B cell (primary cell): ENCODE measurements around the gene ROMO1. TPM values are rescaled to one million over a fixed set of nuclear protein-coding genes. Genes with fewer than 3 reads are reported as not detected.
"Not testable (repeated sequence)": the region's sequence is repeated elsewhere in the genome, so short reads cannot be mapped to it uniquely, and the experiment has no call there.

ENCODE experiments used
- ATAC-seq: fragments of 200-7000 bp; cut with Tn5 transposase; one replicate; pipeline ENCODE4 v1.10.0; 2021; ENCODE audit warnings: low read depth, mild to moderate bottlenecking, moderate number of reproducible peaks, moderate library complexity
- CTCF ChIA-PET: fragments of 350-600 bp; sonication (Branson Sonifier 250); formaldehyde crosslinking; loops from one replicate; lab custom pipeline; 2021; ENCODE audit warnings: antibody characterized with exemption, inconsistent platforms; lab: Charles Lee
- POLR2A ChIA-PET: fragments of 350-600 bp; sonication (Branson Sonifier 250); formaldehyde crosslinking; loops from one replicate; lab custom pipeline; 2021; ENCODE audit warnings: antibody characterized with exemption; lab: Charles Lee
- DNase-seq: peaks from one replicate; pipeline ENCODE4 v3.0.0; 2013
- H2AFZ ChIP-seq: 2 replicates; pipeline ENCODE4 v1.6.1; 2012; ENCODE audit warnings: mild to moderate bottlenecking, low read depth, low read length; ENCODE audit not compliant: insufficient read depth, poor library complexity, severe bottlenecking
- H3K27ac ChIP-seq, 2 donors: 1 replicate in 1 of 2; 2 replicates in 1 of 2; pipeline ENCODE4 v1.5.1; 2012 to 2013; ENCODE audit warnings: low read length in 2 of 2, mild to moderate bottlenecking in 2 of 2, moderate library complexity in 1 of 2
- H3K27me3 ChIP-seq, 4 experiments: fragments of 200-600 bp in 1 of 4; sonication (generic) in 1 of 4; replicated peaks in 1 of 4; 1 replicate in 2 of 4; 2 replicates in 2 of 4; pipeline versions ENCODE4 v1.6.1 to v1.7.0; 2013 to 2016; ENCODE audit warnings: low read length in 3 of 4, mild to moderate bottlenecking in 2 of 4, mixed read lengths in 1 of 4, moderate library complexity in 1 of 4; ENCODE audit not compliant: insufficient read depth in 4 of 4, control insufficient read depth in 3 of 4; ENCODE audit errors: control extremely low read depth in 1 of 4
- H3K36me3 ChIP-seq, 2 experiments: replicated peaks in 1 of 2; 1 replicate in 1 of 2; 2 replicates in 1 of 2; pipeline versions ENCODE4 v1.6.1 to v1.7.1; 2013; ENCODE audit warnings: low read length in 1 of 2; ENCODE audit not compliant: insufficient read depth in 2 of 2, control insufficient read depth in 1 of 2; ENCODE audit errors: control extremely low read depth in 1 of 2, extremely low read depth in 1 of 2
- H3K4me1 ChIP-seq, 2 donors: fragments of 200-600 bp in 1 of 2; sonication (generic) in 1 of 2; 1 replicate in 1 of 2; 2 replicates in 1 of 2; pipeline versions ENCODE4 v1.5.1 to v1.6.1; 2013 to 2017; ENCODE audit warnings: low read length in 2 of 2; ENCODE audit not compliant: control insufficient read depth in 2 of 2, insufficient read depth in 2 of 2
- H3K4me2 ChIP-seq: replicated peaks from 2 replicates; pipeline ENCODE3; 2012; ENCODE audit warnings: mild to moderate bottlenecking, low read depth, low read length; ENCODE audit not compliant: poor library complexity, severe bottlenecking
- H3K4me3 ChIP-seq, 5 experiments: fragments of 200-600 bp in 1 of 5; sonication (generic) in 1 of 5; 1 replicate in 3 of 5; 2 replicates in 2 of 5; pipeline versions ENCODE4 v1.5.1 to v1.7.0; 2011 to 2016; ENCODE audit warnings: low read length in 4 of 5, mild to moderate bottlenecking in 4 of 5, low read depth in 2 of 5, control low read depth in 1 of 5, moderate library complexity in 1 of 5; ENCODE audit not compliant: insufficient read depth in 1 of 5; ENCODE audit errors: control extremely low read depth in 1 of 5, extremely low read depth in 1 of 5
- H3K79me2 ChIP-seq: fragments of 200-600 bp; sonication (generic); one replicate; pipeline ENCODE4 v1.6.0; 2016; ENCODE audit warnings: low read length; ENCODE audit not compliant: control insufficient read depth, insufficient read depth
- H3K9ac ChIP-seq: fragments of 200-600 bp; sonication (generic); 2 replicates; pipeline ENCODE4 v1.6.1; 2017; ENCODE audit warnings: mild to moderate bottlenecking, low read length, moderate library complexity
- H3K9me3 ChIP-seq, 3 donors: one replicate each; pipeline versions ENCODE4 v1.6.1 to v1.7.1; 2013; ENCODE audit warnings: low read length in 2 of 3; ENCODE audit not compliant: control insufficient read depth in 2 of 3, insufficient read depth in 1 of 3; ENCODE audit errors: control extremely low read depth in 1 of 3
- H4K20me1 ChIP-seq: 2 replicates; pipeline ENCODE4 v1.6.0; 2012; ENCODE audit warnings: mild to moderate bottlenecking, low read length; ENCODE audit not compliant: insufficient read depth, control insufficient read depth, poor library complexity, severe bottlenecking
- H3K27ac Mint-ChIP-seq: one replicate; pipeline ENCODE4 v1.8.0; 2021; ENCODE audit warnings: mixed read lengths
- H3K27me3 Mint-ChIP-seq: one replicate; pipeline ENCODE4 v1.8.0; 2021; ENCODE audit warnings: mixed read lengths
- H3K4me1 Mint-ChIP-seq: one replicate; pipeline ENCODE4 v1.8.0; 2021; ENCODE audit warnings: mixed read lengths
- H3K4me3 Mint-ChIP-seq: one replicate; pipeline ENCODE4 v1.8.0; 2021; ENCODE audit warnings: mixed read lengths
- H3K9me3 Mint-ChIP-seq: one replicate; pipeline ENCODE4 v1.8.0; 2022; ENCODE audit warnings: mixed read lengths; ENCODE audit not compliant: insufficient read depth
- EZH2 ChIP-seq: IDR thresholded peaks from 2 replicates; pipeline ENCODE4 v1.6.1; 2012; ENCODE audit warnings: borderline replicate concordance, low read depth, mild to moderate bottlenecking, moderate library complexity, low read length; ENCODE audit not compliant: insufficient read depth, poor library complexity, severe bottlenecking
- WGBS: methylation state at CpG from one replicate; pipeline ENCODE4 v1.1.5; 2013; ENCODE audit warnings: missing lambda C conversion rate; ENCODE audit not compliant: insufficient coverage; 5-methylcytosine and 5-hydroxymethylcytosine counted together
- intact Hi-C: fragments of 100-400 bp; cut with micrococcal nuclease; formaldehyde crosslinking; loops from one replicate; pipeline ENCODE4 v1.10.0; 2022
- polyA plus RNA-seq: library from polyadenylated mRNA; depleted of rRNA; stranded (reverse); fragments of >200 nt; gene quantifications from 2 replicates; pipeline ENCODE4 v1.2.3, GENCODE V29; 2012
- total RNA-seq, 2 donors: library from RNA; stranded (reverse); fragments of 120-200 nt in 1 of 2; gene quantifications; 1 replicate in 1 of 2; 2 replicates in 1 of 2; pipeline versions ENCODE4 v1.2.3 to v1.2.4, GENCODE V29; 2013 to 2022
- TF ChIP-seq, protein P1 (sequence below): fragments of 200-600 bp; IDR thresholded peaks from one replicate; pipeline ENCODE4 v1.8.0; 2022; ENCODE audit warnings: antibody characterized with exemption, mild to moderate bottlenecking

Gene ROMO1
- total and polyA plus RNA-seq, 2 donors (not counting 1 experiment from before 2014, with no cell fraction given): 38.1 to 145 TPM

DNA sequence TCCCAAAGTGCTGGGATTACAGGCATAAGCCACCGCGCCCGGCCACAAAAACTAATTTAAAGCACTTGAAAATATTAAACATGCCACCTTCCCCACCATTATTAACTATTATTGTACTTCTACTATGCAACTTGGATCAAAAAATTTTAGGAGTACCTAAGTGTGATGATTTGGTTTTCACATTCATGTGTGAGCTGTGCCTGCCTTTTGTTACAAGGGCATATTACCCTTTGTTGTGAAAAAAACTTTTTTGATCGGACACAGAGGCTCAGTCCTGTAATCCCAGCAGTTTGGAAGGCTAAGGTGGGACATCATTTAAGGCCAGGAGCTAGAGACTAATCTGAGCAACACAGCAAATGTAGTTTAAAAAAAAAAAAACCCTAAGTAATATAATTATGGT, 17.1 kb downstream of the ROMO1 start:
- intact Hi-C loops: no loop called here
- ATAC-seq (no peak), DNase-seq (no peak)
- H3K9me3 Mint-ChIP-seq: no peaks in the 10 kb centered on the region
- Histone ChIP-seq H4K20me1 (peaks cover 93% of the 10 kb centered on the region), H3K27me3 (no peaks in the 10 kb centered on the region), H3K79me2 (peaks cover 92% of the 10 kb centered on the region), H3K9ac (no peak overlapping the region), H3K27ac (no peak overlapping the region), H3K4me3 (no peak overlapping the region), H2AFZ (no peak overlapping the region), H3K9me3 (no peaks in the 10 kb centered on the region), H3K4me1 (peaks cover 0 to 5% of the 10 kb centered on the region in 2 donors), H3K36me3 (peaks cover 24 to 94% of the 10 kb centered on the region in 2 experiments), H3K4me2 (no peak overlapping the region)
- no peaks in the 10 kb centered on the region for H3K27me3 Mint-ChIP-seq
- ChIA-PET CTCF (interaction anchor here (0.8 to 1.5 kb wide), 2 partner anchors 26 to 168 kb away, joined by 3 read pairs; partner anchors contain the start of gene RBM39), POLR2A (no interaction called here)
- no peak overlapping the region for H3K27ac Mint-ChIP-seq
- no CpG with 5 or more reads among the region's 4 CpGs for WGBS
- peaks cover 18% of the 10 kb centered on the region for H3K4me1 Mint-ChIP-seq
- H3K4me3 Mint-ChIP-seq: no peak overlapping the region
- no peak for TF ChIP-seq EZH2
- TF ChIP-seq, protein P1, sequence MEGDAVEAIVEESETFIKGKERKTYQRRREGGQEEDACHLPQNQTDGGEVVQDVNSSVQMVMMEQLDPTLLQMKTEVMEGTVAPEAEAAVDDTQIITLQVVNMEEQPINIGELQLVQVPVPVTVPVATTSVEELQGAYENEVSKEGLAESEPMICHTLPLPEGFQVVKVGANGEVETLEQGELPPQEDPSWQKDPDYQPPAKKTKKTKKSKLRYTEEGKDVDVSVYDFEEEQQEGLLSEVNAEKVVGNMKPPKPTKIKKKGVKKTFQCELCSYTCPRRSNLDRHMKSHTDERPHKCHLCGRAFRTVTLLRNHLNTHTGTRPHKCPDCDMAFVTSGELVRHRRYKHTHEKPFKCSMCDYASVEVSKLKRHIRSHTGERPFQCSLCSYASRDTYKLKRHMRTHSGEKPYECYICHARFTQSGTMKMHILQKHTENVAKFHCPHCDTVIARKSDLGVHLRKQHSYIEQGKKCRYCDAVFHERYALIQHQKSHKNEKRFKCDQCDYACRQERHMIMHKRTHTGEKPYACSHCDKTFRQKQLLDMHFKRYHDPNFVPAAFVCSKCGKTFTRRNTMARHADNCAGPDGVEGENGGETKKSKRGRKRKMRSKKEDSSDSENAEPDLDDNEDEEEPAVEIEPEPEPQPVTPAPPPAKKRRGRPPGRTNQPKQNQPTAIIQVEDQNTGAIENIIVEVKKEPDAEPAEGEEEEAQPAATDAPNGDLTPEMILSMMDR: no peak

DNA sequence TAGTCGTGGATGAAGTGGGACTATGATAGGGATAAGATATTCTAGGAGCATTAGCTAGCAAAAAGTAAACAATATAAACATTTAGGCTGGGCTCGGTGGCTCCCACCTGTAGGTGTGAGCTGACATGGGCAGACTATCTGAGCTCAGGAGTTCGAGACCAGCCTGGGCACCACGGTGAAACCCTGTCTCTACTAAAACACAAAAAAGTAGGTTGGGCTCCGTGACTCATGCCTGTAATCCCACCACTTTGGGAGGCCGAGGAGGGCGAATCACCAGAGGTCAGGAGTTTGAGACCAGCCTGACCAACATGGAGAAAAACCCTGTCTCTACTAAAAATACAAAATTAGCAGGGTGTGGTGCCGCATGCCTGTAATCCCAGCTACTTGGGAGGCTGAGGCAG, 19.1 kb downstream of the ROMO1 start:
- H3K79me2 ChIP-seq: peaks cover 94% of the 10 kb centered on the region
- H3K27ac Mint-ChIP-seq, H3K27ac ChIP-seq, intact Hi-C loops, H3K27me3 Mint-ChIP-seq, H3K9me3 ChIP-seq, H3K4me3 ChIP-seq, ATAC-seq, H2AFZ ChIP-seq, H3K4me2 ChIP-seq, H3K9me3 Mint-ChIP-seq, H3K27me3 ChIP-seq, H3K9ac ChIP-seq, DNase-seq, H3K4me3 Mint-ChIP-seq, H3K4me1 ChIP-seq, CTCF ChIA-PET: not testable (repeated sequence)
- 94% methylated on average over 4 of the region's 8 CpGs for WGBS
- H3K4me1 Mint-ChIP-seq: peaks cover 18% of the 10 kb centered on the region
- H4K20me1 ChIP-seq: peaks cover 95% of the 10 kb centered on the region
- H3K36me3 ChIP-seq: peaks cover 29 to 94% of the 10 kb centered on the region in 2 experiments
- POLR2A ChIA-PET: interaction anchor here (0.6 kb wide), 2 partner anchors 9 to 25 kb away, joined by 3 to 11 read pairs; no protein-coding TSS in a partner anchor
